Thoracic aorta (tissue), 2 donors: Measurements from ENCODE around the gene ANXA5. TPM values are rescaled to one million over a fixed set of nuclear protein-coding genes. Genes with fewer than 3 reads are reported as not detected.

Experiments
- ATAC-seq: fragments of 150-250 bp; one replicate; pipeline ENCODE4 v1.8.0; 2017; ENCODE audit warnings: low read depth; ENCODE audit not compliant: insufficient number of reproducible peaks, low FRiP score
- DNase-seq: peaks from one replicate; pipeline ENCODE4 v3.0.0-alpha.2; 2020; ENCODE audit warnings: low spot score
- H3K27ac ChIP-seq, 2 donors: fragments of 200-600 bp; sonication (generic); 1 replicate in 1 of 2; 2 replicates in 1 of 2; pipeline ENCODE4 v1.5.1; 2016; ENCODE audit warnings: mild to moderate bottlenecking in 2 of 2, moderate library complexity in 2 of 2
- H3K27me3 ChIP-seq: fragments of 200-600 bp; sonication (generic); replicated peaks from 2 replicates; pipeline ENCODE4 v1.6.0; 2016; ENCODE audit warnings: mild to moderate bottlenecking; ENCODE audit not compliant: insufficient read depth
- H3K36me3 ChIP-seq: fragments of 200-600 bp; sonication (generic); one replicate; pipeline ENCODE4 v1.5.1; 2016
- H3K4me1 ChIP-seq, 2 donors: fragments of 200-600 bp; sonication (generic); 1 replicate in 1 of 2; 2 replicates in 1 of 2; pipeline versions ENCODE4 v1.5.1 to v1.6.0; 2016; ENCODE audit warnings: low read depth in 2 of 2, mild to moderate bottlenecking in 1 of 2; ENCODE audit not compliant: control insufficient read depth in 1 of 2
- H3K4me3 ChIP-seq: fragments of 200-600 bp; sonication (generic); 2 replicates; pipeline ENCODE4 v1.5.1; 2016; ENCODE audit warnings: mild to moderate bottlenecking
- H3K9me3 ChIP-seq: fragments of 200-600 bp; sonication (generic); 2 replicates; pipeline ENCODE4 v1.5.1; 2016
- CTCF ChIP-seq: fragments of 200-600 bp; sonication (generic); IDR thresholded peaks from one replicate; pipeline ENCODE4 v1.5.1; 2019; ENCODE audit warnings: antibody characterized with exemption
- total RNA-seq, 2 donors: library from RNA; depleted of rRNA; stranded (reverse); fragments of >200 nt; gene quantifications; one replicate each; pipeline versions ENCODE4 v1.1.0 to v1.2.3, GENCODE V29; 2016

ANXA5 gene
- total RNA-seq, 2 donors from 2014 or later: 401 to 458 TPM

DNA sequence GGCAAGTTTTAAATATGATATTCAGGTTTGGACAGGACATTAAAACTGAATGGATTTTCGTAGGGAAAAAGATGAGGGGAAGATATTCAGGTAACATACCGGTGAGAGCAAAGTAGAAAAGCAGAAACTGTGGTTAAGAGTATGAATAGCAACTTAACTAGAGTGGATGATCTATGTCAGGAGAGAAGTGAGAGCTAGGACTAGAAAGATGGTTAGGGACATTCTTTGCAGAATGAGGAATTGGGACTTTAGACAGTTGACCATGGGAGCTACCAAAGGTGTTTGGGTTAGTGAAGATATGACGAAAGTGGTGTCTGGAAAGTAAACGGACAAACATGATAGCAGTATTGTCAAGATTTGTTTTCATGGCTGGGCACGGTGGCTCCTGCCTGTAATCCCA, 45.2 kb downstream of the ANXA5 start:
- no peak for ATAC-seq
- Histone ChIP-seq H3K9me3 (no peaks in the 10 kb centered on the region), H3K4me1 (peaks cover 6 to 11% of the 10 kb centered on the region in 2 donors), H3K4me3 (no peak overlapping the region), H3K27ac (no peak overlapping the region), H3K27me3 (no peaks in the 10 kb centered on the region), H3K36me3 (no peaks in the 10 kb centered on the region)
- DNase-seq: no peak
- TF ChIP-seq CTCF: no peak

- Histone ChIP-seq H3K27ac (no peak overlapping the region), H3K27me3 (no peaks in the 10 kb centered on the region), H3K36me3 (no peaks in the 10 kb centered on the region), H3K4me3 (no peak overlapping the region), H3K4me1 (peaks cover 6 to 7% of the 10 kb centered on the region in 2 donors), H3K9me3 (no peaks in the 10 kb centered on the region)
- DNase-seq (no peak), ATAC-seq (no peak)
- TF ChIP-seq CTCF: no peak
Observed at GRCh38 chr4:121650741-121651140, 46.0 kb downstream of the ANXA5 start.

DNA sequence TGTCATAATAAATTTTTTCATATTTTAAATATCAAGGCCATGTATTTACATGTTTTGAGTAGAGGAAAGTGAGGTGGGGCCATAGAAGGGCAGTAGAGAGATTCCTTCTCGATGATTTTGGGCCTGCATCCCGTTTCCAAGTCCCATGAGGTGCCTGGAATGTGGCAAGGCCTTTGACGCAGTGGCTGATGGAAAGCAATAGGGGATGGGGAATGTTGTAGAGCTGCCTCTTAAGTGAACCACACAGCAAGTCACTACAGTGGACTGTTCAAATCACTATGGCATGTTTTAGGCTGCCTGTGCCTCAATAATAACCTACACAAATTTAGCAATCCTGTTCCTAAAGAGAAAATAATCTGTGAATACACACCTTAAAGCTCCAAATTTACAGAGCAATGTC, 48.3 kb downstream of the ANXA5 start:
- DNase-seq: no peak
- no peak for TF ChIP-seq CTCF
- no peaks in the 10 kb centered on the region for H3K4me1 ChIP-seq
- no peaks in the 10 kb centered on the region for H3K27me3 ChIP-seq
- no peak overlapping the region for H3K4me3 ChIP-seq
- no peak overlapping the region for H3K27ac ChIP-seq
- no peaks in the 10 kb centered on the region for H3K9me3 ChIP-seq
- ATAC-seq: no peak
- no peaks in the 10 kb centered on the region for H3K36me3 ChIP-seq

DNA sequence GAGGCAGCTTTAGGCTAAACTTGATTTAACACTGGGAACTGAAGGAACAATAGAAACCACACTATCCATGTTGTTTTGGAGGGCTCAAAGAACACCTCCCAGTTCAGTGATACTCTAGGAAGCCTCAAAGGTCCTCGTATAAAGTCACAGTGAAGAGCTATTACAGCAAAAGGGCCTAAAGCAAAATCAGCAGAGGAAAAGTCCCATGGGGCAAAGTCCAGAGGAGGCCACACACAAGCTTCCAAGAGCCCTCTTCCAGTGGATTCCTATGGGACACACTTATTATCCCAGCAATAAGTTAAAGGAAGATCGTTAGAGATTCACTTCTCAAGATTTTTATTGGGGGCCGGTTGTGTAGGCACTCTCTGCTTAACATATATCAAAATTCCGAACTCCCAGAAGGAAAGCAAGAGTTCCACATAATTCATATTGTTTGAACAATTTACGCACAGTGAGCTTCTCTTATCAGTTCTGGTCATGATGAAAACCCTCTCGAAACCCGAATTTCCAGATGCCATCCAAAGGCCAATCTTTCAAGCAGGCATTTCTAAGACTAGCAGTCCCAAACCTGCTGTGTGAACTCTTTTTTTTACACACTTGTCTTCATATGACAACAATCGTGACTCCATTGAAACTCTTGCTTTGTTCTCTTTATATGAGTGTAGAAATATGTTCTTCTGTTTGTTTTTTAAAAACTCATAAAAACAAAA, 53.7 kb downstream of the ANXA5 start:
- Histone ChIP-seq H3K9me3 (no peaks in the 10 kb centered on the region), H3K36me3 (no peaks in the 10 kb centered on the region), H3K27ac (no peak overlapping the region), H3K4me3 (no peak overlapping the region), H3K27me3 (no peaks in the 10 kb centered on the region), H3K4me1 (no peaks in the 10 kb centered on the region)
- no peak for ATAC-seq
- TF ChIP-seq CTCF: no peak
- no peak for DNase-seq

GRCh38 chr4:121642292-121642691, 54.5 kb downstream of the ANXA5 start:
- H3K9me3 ChIP-seq: no peaks in the 10 kb centered on the region
- no peak for DNase-seq
- no peaks in the 10 kb centered on the region for H3K4me1 ChIP-seq
- no peaks in the 10 kb centered on the region for H3K27me3 ChIP-seq
- H3K27ac ChIP-seq: no peak overlapping the region
- no peak overlapping the region for H3K4me3 ChIP-seq
- no peaks in the 10 kb centered on the region for H3K36me3 ChIP-seq
- no peak for TF ChIP-seq CTCF
- ATAC-seq: no peak
